GM18505 (cell line): ENCODE data around the gene NEMF.
"Not testable (repeated sequence)": the region's sequence is repeated elsewhere in the genome, so short reads cannot be mapped to it uniquely, and the experiment has no call there.

Source experiments
- ATAC-seq: cut with Tn5 transposase; IDR thresholded peaks from one replicate; pipeline ENCODE4 v1.9.1; 2021; ENCODE audit not compliant: unreplicated experiment
- POLR2A ChIP-seq: IDR thresholded peaks from 4 replicates; pipeline ENCODE4 v1.6.1; 2011; ENCODE audit warnings: borderline replicate concordance; ENCODE audit not compliant: insufficient read depth, insufficient read length; ENCODE audit errors: extremely low read depth

Gene NEMF

DNA sequence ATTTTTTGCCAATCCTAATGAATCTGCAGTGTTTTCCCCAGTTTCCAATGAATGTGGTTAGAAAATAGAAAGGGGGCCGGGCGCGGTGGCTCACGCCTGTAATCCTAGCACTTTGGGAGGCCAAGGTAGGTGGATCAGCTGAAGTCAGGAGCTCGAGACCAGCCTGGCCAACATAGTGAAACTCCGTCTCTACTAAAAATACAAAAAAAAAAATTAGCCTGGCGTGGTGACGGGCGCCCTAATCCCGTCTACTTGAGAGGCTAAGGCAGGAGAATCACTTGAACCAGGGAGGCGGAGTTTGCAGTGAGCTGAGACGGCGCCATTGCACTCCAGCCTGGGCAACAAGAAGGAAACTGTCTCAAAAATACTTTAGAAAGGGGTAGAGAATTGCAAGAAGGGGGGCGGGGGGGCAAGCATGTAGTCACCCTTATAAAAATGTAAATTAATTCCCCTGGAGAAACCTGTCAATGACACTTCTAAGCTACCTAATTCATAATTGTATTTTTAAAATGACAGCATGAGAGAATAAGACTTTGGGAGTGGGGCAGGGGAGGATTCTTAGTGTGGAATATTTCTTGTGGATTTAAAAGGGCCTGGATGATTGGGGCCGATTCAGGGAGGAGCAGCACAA is 82.9 kb downstream of the NEMF start:
- no peak for ATAC-seq
- TF ChIP-seq POLR2A: no peak

DNA sequence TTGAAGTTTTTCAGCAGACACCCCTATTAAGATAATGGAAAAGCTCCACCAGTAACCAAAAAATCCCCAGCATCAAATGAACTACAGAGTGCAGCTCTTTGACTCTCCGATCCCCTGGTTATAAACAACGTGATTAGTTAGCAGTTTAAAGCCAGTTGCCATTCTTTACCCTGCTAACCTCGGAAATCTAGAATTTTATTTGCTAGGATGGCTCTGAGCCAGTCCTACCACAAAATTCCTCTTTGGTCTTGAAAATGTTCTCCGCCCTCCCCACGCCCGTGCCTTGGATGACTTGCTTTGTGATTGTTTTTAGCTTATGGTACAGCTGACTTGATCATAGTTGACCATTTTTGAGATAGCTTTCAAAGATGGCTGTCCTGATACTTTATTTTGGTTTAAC is 83.4 kb downstream of the NEMF start:
- no peak for TF ChIP-seq POLR2A
- ATAC-seq: no peak

DNA sequence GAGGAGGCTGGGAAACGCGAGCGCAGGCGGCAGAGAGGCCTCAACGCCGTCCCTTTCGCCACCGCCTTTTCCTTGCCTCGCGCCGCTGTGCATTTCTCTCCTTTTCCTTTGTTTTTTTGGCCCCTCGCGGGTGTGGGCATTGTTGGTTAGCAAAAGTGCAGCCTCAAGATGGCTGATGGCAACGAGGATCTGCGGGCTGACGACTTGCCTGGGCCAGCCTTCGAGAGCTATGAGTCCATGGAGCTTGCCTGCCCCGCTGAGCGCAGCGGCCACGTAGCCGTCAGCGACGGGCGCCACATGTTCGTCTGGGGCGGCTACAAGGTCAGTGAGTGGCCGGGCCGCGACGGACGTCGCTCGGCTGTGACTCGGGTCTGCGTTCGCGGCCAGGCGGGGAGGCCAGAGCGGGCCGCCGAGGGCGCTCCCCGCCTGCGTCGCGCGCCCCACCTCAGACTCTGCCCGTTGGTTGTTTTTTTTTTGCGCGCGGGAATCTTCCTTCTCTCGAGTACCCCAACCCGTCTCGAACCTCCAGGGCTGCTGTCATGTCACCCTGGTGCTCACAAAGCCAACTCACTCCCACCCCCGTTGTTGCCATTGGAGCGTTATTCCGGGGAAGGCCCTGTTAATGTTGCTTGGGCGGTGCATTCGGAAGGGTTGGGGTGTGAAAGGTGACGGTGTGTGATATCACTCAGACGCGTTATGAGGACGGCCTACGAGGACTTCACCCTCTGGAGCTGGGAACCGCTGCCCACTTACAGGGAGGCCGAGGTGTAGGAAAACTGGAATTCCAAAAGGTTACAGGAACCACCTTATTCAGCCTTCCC is 84.1 kb downstream of the NEMF start:
- TF ChIP-seq POLR2A: no peak
- peak; percentile 28 for ATAC-seq

GRCh38 chr14:49767571-49768300 is 84.9 kb downstream of the NEMF start, which contains the start of gene KLHDC2:
Gene KLHDC2, plus strand, starts transcription at chr14:49768153. Its CDS starts 316 bp downstream, at chr14:49768469.
- TF ChIP-seq POLR2A: peak; percentile 79
- ATAC-seq: peak; percentile 91

GRCh38 chr14:49767270-49767570 is 85.4 kb downstream of the NEMF start:
- ATAC-seq: no peak
- no peak for TF ChIP-seq POLR2A

GRCh38 chr14:49766839-49767238 is 85.7 kb downstream of the NEMF start:
- no peak for ATAC-seq
- TF ChIP-seq POLR2A: no peak

- TF ChIP-seq POLR2A: no peak
- no peak for ATAC-seq
Measured at GRCh38 chr14:49761839-49762551, 90.6 kb downstream of the NEMF start.

DNA sequence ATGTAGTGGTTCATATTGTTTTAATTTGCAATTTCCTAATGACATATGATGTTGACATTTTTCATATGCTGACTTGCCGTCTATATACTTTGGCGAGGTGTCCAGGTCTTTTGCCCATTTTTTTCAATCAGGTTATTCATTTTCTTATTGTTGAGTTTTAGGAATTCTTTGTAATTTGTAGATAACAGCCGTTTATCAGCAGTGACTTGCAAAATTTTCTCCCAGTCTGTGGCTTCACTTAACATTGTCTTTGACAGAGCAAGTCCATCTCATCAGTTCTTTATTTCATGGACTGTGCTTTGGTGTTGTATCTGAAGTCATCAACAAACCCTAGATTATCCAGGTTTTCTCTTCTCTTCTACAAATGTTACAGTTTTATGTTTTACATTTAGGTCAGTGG is 97.2 kb downstream of the NEMF start:
- TF ChIP-seq POLR2A: no peak
- no peak for ATAC-seq

GRCh38 chr14:49754570-49755097 is 98.0 kb downstream of the NEMF start:
- no peak for TF ChIP-seq POLR2A
- no peak for ATAC-seq

- ATAC-seq: not testable (repeated sequence)
Measured at GRCh38 chr14:49746476-49746875, 106.1 kb downstream of the NEMF start.

DNA sequence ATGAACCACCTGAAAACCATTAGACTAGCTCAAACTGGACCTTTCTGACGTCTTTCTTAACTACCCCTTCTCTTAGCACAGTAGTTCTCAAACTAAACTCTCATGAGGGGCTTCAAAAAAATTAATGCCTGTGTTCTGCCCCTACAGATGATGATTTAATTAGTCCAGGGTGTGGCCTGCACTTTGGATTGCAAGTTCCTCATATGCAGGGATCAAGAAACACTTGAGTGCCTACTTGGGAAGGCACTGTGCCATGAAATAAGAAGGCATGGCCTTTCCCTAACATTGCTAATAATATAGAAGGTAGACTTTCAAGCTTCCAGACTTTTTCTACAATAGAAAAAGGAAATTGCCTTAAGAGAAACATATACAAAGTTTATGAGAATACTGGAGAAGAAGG is 107.4 kb downstream of the NEMF start:
- no peak for TF ChIP-seq POLR2A
- ATAC-seq: no peak

- not testable (repeated sequence) for ATAC-seq
Measured at GRCh38 chr14:49735669-49736068, 116.9 kb downstream of the NEMF start.

DNA sequence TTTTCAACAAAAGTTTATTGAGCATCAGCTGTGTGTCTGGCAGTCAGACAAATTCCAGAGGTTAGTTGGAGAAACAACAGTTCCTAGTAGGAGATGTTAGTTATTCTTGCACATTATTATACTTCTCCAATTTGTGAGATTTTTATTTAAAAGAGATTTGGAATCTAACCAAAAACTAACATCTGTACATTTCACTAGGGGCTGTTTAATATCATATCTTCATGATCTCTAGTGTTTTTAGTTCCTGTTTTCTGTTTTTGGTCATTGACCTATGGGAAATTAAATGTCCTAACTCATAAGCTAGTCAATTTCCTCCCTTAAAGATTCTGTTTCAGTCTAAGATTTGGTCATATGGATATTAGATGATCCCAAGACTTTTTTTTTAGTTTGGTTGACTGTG is 118.8 kb downstream of the NEMF start:
- no peak for TF ChIP-seq POLR2A
- ATAC-seq: no peak
